ENCODE data around the gene LCN2.

- no peak for TF ChIP-seq CTCF (IDR thresholded peaks at IDR 0.05; ENCODE audit: low read length)
- TF ChIP-seq EZH2 (optimal IDR thresholded peaks at IDR 0.05; ENCODE audit: low read depth, low read length): no peak
- TF ChIP-seq EZH2phosphoT487 (IDR thresholded peaks at IDR 0.05; ENCODE audit: low read length): no peak
Measured at GRCh38 chr9:128185979-128186965, 37.0 kb downstream of the LCN2 start.
